IPS DF 4.7 (cell line): ENCODE measurements around the gene SH3D21.

ENCODE experiments used
- DNase-seq: peaks from one replicate; pipeline ENCODE4 v3.0.0-alpha.2; 2013; ENCODE audit warnings: low spot score; ENCODE audit errors: extremely low read depth

SH3D21 gene

GRCh38 chr1:36303650-36304360, 2.4 kb upstream of the SH3D21 start:
- no peak for DNase-seq

DNA sequence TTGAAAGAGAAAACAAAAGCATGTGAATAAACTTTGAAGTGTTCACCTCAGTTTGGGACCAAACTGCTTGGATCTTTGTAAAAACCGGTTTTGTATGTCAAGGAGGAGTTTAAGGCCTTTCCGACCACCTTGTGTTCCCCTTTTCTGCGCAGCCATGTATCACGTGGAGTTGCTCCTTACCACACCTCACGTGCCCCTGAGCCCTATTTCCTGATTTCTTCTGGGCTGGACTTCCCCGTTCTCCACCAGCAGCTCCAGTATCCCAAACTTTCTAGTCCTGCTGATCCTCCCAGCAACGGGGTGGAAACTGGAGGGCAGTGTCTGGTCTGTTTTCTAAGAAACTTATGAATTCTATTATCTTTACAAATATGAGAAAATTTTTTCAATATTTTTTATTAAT, 1.6 kb upstream of the SH3D21 start:
- no peak for DNase-seq

GRCh38 chr1:36304970-36305914, 926 bp upstream of the SH3D21 start:
- DNase-seq: no peak

DNA sequence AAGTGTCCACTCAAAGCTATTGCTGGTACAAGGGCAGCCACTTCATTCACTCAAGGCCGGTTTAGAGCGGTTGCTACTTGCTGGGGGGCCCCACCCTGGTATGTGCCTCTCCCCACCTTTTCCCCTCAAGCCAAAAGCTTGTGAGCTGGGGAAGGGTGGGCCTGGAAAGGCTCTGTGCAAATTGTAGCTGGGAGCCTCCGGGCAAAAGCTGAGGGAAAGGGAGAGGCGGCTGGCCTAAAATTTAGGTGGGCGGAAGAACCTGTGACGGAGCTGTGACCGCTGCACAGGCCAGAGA, 306 bp upstream of the SH3D21 start:
- DNase-seq: no peak

GRCh38 chr1:36306902-36307456, 811 bp downstream of the SH3D21 start:
- DNase-seq: no peak

GRCh38 chr1:36307601-36308330, 1.6 kb downstream of the SH3D21 start:
- DNase-seq: no peak

- no peak for DNase-seq
These were observed 3.2 kb downstream of the SH3D21 start for GRCh38 chr1:36309397-36309796.

DNA sequence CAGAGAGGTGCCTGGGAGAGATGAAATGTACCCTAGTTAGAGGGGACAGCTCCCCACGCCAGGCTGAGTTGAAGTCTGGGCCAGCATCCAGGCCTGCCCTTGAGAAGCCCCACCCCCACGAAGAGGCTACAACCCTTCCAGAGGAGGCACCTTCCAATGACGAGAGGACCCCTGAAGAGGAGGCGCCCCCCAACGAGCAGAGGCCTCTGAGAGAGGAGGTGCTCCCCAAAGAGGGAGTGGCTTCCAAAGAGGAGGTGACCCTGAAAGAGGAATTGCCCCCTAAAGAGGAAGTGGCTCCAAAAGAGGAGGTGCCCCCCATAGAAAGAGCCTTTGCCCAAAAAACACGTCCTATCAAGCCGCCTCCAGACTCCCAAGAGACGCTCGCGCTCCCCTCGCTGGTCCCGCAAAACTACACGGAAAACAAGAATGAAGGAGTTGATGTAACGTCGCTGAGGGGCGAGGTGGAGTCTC, 14.2 kb downstream of the SH3D21 start:
- DNase-seq: no peak

DNA sequence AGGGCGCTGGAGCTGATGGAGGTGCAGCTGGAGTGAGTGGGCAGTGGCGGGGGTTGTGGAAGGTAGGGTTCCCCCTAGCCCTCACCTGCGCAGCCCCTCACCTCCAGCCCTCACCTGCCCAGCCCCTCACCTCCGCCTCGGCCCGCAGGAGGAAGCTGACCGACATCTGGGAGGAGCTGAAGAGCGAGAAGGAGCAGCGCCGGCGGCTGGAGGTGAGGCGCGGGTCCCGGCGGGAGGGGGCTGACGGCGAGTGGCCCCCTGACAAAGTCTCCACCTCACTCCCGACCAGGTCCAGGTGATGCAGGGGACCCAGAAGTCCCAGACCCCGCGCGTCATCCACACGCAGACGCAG, 14.6 kb downstream of the SH3D21 start:
- no peak for DNase-seq

DNA sequence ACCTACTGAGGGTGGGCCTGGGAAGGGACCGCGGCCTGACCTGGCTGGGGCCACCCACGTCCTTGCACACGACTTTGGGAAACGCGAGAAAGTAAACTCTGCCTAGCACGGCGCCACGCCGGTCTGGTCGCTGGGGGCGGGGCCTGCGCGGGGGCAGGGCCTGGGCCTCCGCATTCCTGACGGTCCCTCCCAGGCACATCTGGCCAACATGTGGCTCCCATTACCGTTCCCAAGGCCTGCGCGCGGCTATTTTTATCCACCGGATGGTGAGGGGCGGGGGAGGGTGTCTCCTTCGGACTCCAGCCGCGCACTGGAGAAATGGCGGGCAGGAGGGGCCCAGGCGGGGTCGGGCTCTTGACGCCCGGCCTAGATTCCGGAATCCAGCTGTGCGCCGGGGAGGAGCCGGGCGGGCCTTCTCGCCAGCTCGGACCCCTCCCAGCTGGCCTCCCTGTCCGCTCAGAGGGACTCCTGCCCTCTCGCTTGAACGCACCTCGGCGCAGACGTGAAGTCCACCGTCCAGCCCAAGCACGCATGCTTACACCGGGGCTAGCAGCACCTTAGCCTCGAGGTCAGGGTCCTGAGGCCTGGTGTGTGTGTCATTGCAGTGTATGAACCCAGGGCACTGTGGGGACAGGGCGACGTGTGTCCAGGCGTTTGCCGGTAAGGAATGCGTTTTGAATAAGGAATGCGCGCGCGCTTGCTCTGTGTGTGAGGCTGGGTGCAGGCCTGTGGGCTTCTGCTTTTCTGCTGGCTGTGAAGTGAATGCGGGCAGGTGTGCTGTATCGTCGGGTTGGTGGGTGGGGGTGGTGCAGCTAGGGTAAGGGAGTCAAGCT, 15.2 kb downstream of the SH3D21 start:
- DNase-seq: no peak

- no peak for DNase-seq
These were observed 16.0 kb downstream of the SH3D21 start for GRCh38 chr1:36322041-36322785.

DNA sequence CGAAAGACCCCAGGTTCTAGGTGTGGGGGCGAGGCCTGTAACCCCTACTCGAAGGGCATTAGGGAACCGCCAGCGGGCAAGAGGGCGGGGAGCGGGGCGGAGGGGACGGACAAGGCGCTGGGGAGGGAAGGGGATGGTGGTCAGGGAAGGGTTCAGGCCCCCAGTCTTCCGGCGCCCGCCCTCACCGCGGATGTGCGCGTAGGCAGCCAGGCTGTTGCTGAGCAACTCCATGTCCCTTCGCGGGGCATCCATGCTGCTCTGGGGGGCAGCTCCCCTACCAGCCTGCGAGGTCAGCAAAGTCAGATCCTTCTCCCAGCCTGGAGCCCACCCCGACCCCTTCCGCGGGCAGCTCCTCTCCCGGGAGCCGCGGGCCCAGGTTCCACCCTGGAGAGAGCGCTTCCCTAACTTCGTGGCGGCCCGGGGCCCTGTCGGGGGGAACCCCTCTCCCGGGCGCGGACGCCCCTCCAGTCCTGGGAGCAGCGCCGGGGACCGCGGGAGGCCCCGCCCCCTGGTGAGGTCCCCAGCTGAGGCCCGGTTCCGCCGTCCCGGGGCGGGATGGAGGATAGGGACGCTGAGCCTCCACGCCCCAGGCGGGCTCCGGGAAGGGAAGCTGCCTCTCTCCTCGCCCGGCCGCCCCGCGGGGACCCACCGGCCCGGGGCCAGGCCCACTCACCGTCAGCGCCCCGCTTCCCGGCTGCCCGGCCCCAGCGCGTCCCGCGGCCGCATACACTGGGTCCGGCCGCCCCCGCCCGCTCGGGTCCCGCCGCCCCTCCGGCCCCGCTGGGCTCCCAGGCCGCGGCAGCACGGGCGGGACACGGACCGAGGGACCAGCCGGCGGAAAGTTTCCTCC, 16.8 kb downstream of the SH3D21 start:
- no peak for DNase-seq

GRCh38 chr1:36323636-36324352, 17.6 kb downstream of the SH3D21 start, which contains the start of gene EVA1B:
EVA1B (minus strand) TSS chr1:36323645; CDS start chr1:36323037, 608 bp downstream.
- DNase-seq: no peak

DNA sequence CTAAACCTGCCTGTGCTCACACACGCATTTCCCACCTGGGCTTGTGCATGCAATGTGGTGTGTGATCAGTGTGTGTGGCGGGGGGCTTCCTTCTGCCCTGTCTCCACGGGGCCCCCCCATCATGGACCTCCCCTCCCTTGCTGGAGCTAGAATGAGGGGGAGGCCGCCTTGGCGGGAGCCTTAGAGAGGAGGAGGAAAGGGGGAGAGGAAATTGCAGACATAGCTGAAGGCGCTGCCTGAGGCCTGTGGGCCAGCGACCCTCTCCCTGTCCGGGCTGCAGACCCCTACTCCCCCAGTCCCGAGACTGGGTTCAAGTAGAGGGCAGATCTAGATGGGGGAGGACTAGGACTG, 18.2 kb downstream of the SH3D21 start:
- DNase-seq: no peak

DNA sequence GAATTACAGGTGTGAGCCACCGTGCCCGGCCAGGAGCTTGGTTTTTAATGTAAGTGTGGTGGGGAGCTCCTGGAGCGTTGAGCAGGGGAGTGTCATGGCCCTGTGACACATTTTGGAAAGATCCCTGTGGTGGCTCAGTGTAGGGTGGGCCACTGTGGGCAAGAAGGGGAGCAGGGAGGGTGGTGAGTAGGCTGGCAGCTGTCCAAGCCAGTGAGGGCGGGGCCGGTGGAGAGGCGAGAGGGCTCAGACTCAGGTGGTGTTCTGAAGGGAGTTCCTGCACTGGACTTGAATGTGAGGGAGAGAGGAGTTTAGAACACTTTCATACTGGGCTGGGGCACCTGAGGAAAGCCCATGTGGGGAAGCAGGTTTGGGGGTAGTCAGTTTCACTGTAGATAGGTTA, 20.3 kb downstream of the SH3D21 start:
- DNase-seq: no peak

GRCh38 chr1:36327421-36328087, 21.4 kb downstream of the SH3D21 start:
- no peak for DNase-seq

- no peak for DNase-seq
These were observed 21.9 kb downstream of the SH3D21 start for GRCh38 chr1:36328088-36328480.

DNA sequence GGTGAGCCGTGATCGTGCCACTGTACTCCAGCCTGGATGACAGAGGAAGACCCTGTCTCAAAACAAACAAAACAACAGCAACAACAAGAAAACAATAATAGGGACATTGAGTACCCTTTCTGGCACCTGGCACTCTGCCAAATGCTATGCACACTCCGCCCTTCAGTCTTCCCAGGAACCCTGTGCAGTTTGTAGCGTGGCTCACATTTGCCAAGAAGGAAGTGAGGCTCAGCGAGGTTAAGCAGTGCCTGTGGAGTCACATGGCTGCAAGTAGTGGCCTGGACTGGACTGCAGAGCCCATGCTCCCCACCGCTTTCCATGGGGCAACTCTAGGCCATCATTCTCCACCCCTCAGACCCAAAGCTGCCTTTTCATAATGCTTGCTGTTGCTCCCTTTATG, 22.5 kb downstream of the SH3D21 start:
- no peak for DNase-seq
